ENCODE measurements around the gene HOXB2. TPM values are rescaled to one million over a fixed set of nuclear protein-coding genes. Genes with fewer than 3 reads are reported as not detected.
A peak's percentile ranks its signal among the peaks of the same experiment; 100 is the strongest.

The HOXB2 gene
- polyA plus RNA-seq, 2 of the 4 experiments (the other 2 are of a cell fraction) = 0.65 to 2.6 TPM

DNA sequence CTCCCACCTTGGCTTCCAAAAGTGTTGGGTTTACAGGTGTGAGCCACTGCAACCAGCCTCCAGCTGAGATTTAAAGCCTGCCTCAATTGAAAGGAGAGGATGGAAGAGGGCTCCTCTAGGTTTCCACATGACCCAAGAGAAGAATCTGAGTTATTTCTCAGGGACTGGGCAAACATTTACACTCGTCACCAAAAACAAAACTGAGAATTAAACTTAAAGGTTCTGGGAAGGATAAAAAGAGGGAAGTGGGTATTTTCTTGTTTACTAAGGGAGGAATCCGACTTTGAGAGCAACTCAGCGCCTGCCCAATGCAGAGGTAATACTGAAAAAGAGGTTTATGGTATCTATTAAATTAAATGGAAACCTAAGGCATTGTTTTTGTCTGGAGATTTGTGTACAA, 27.4 kb downstream of the HOXB2 start:
- 4% methylated on average over 3 of the region's 3 CpGs for WGBS (ENCODE audit: missing lambda C conversion rate)
- ChIA-PET CTCF (interaction anchor here (1.4 to 2.1 kb wide), 3 partner anchors 11 to 57 kb away, joined by 3 to 9 read pairs (median 8); no protein-coding TSS in a partner anchor), POLR2A (interaction anchor here (0.6 kb wide), 1 partner anchor 126 kb away, joined by 4 read pairs; no protein-coding TSS in a partner anchor)
- peak in 1 of 2 experiments; percentile 52 for DNase-seq (ENCODE audit: low read depth in 1 of 2, low spot score in 1 of 2)
- no peak overlapping the region for H3K4me3 ChIP-seq
- H3K4me1 ChIP-seq = peaks cover 47% of the 10 kb centered on the region
- no peak for FAIRE-seq
- H3K9me3 ChIP-seq = no peaks in the 10 kb centered on the region
- ATAC-seq = no peak
- H3K4me2 ChIP-seq = peak overlapping the region; percentile 36; the same call in 2 of the 3 replicates
- H3K27ac ChIP-seq = peak overlapping the region; percentile 35 to 53; a peak in 4 of 6 replicates
- TF ChIP-seq GATA3 (IDR thresholded peaks at IDR 0.05; ENCODE audit: borderline replicate concordance) (0 out of 2 replicates have a peak, but pooled peaks have one; percentile 18), RCOR1 (IDR thresholded peaks at IDR 0.05; ENCODE audit: low read depth, low read length) (no peak)

DNA sequence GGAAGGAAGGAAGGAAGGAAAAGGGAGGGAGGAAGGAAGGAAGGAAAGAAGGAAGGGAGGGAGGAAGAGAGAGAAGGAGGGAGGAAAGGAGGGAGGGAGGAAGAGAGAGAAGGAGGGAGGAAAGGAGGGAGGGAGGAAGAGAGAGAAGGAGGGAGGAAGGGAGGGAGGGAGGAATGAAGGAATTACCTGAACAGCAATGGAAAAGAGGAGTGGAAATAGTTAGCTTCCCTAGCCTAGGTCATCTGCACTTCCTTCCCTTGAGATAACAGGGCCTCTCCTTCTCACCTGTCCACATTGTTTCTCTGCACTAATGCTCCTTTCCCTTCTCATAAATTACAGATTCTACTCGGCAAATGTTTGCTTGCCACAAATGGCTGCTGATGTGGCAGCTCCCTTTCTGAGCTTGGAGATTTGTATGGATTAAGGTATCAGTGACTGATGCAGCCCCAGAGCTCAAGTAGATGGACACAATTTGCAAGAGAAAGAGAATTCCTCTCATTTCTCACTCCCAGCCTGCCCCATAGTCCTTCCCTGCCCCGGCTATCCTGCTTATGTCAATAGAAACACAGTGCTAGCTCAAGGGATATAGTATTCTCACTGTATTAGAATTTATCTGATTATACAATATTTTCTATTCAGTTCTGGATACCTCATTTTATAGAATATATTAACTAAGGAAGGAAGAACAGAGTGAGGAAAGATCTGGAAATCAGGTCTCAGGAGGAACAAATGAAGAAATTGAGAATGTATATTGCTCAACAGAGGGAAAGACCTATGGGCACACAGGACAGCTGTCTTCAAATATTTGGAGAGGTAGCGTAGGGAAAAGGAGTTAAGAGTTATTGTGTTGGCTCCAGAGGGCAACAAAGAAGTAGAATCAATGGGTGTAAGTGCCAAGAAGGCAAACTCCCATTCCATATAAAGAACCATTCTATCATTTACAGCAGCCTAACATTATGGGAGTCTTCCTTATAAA, 28.7 kb downstream of the HOXB2 start:
- no peak for FAIRE-seq
- WGBS (ENCODE audit: missing lambda C conversion rate) = 31% methylated on average over 3 of the region's 3 CpGs
- Histone ChIP-seq H3K4me3 (no peak overlapping the region), H3K27ac (peak overlapping the region; percentile 24 to 36; a peak in 4 of 6 replicates), H3K4me2 (no peak overlapping the region), H3K9me3 (no peaks in the 10 kb centered on the region), H3K4me1 (peaks cover 34% of the 10 kb centered on the region)
- no peak for DNase-seq (ENCODE audit: low read depth in 1 of 2, low spot score in 1 of 2)
- ChIA-PET POLR2A (no interaction called here), CTCF (interaction anchor here (0.6 to 2.5 kb wide), 11 partner anchors 9 to 324 kb away, joined by 3 to 11 read pairs (median 3); partner anchors contain the start of gene HOXB5)
- TF ChIP-seq CEBPB (IDR thresholded peaks at IDR 0.05) = peak; percentile 29 to 52; a peak in 2 of 4 replicates
- no peak for TF ChIP-seq NFE2L2 (conservative IDR thresholded peaks at IDR 0.05; ENCODE audit: low read length)
- no peak for ATAC-seq

DNA sequence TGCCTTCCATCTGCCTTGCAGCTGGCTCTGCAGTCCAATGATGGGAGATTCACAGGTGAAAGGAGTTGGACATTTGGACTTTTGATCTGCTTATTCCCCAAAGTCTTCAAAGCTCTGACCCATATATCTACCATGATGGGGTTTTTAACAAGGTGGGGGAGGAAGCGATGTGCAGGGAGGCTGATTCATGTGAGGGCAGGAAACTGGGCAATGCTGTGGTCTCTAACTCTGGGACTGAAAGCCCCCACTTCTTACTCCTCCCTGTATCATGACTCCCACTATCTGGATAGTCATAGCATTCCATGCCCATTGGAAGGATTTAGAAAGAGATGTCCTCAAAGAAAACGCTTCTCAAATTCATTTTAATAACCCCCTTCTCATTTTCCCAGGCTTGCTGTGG, 30.4 kb downstream of the HOXB2 start:
- WGBS (ENCODE audit: missing lambda C conversion rate) = 53% methylated on average over 2 of the region's 2 CpGs
- FAIRE-seq (no peak), ATAC-seq (no peak), DNase-seq (ENCODE audit: low read depth in 1 of 2, low spot score in 1 of 2) (no peak)
- H3K27ac ChIP-seq = no peak overlapping the region
- H3K9me3 ChIP-seq = no peaks in the 10 kb centered on the region
- ChIA-PET CTCF (interaction anchor here (1.6 to 2.5 kb wide), 4 partner anchors 8 to 57 kb away, joined by 3 to 11 read pairs (median 8); no protein-coding TSS in a partner anchor), POLR2A (no interaction called here)
- no peak overlapping the region for H3K4me3 ChIP-seq
- H3K4me2 ChIP-seq = no peak overlapping the region
- TF ChIP-seq RARB (CRISPR knock-in tag; IDR thresholded peaks at IDR 0.05) (no peak), ZFP36 (IDR thresholded peaks at IDR 0.05; ENCODE audit: borderline replicate concordance, partially characterized antibody) (no peak), MAFK (IDR thresholded peaks at IDR 0.05; ENCODE audit: partially characterized antibody) (no peak), REST (IDR thresholded peaks at IDR 0.05) (no peak), GATA3 (IDR thresholded peaks at IDR 0.05; ENCODE audit: borderline replicate concordance) (no peak), SMC3 (IDR thresholded peaks at IDR 0.05) (no peak), RAD21 (conservative IDR thresholded peaks at IDR 0.05 in 1 of 2, IDR thresholded peaks at IDR 0.05 in 1 of 2) (no peak), JUNB (IDR thresholded peaks at IDR 0.05) (no peak), KDM1A (IDR thresholded peaks at IDR 0.05; ENCODE audit: low read depth) (no peak), FOXS1 (CRISPR knock-in tag; IDR thresholded peaks at IDR 0.05) (no peak), E2F6 (IDR thresholded peaks at IDR 0.05; ENCODE audit: borderline replicate concordance, low read depth) (no peak), POLR2A (IDR thresholded peaks at IDR 0.05; ENCODE audit: low read length) (no peak), PHF8 (IDR thresholded peaks at IDR 0.05; ENCODE audit: borderline replicate concordance, low read depth) (no peak), CHD4 (IDR thresholded peaks at IDR 0.05; ENCODE audit: borderline replicate concordance) (no peak), USF2 (IDR thresholded peaks at IDR 0.05) (no peak), FOSB (CRISPR knock-in tag; IDR thresholded peaks at IDR 0.05) (no peak), SREBF2 (IDR thresholded peaks at IDR 0.05) (no peak), TFCP2L1 (CRISPR knock-in tag; IDR thresholded peaks at IDR 0.05) (no peak)
- TF ChIP-seq, protein P1, sequence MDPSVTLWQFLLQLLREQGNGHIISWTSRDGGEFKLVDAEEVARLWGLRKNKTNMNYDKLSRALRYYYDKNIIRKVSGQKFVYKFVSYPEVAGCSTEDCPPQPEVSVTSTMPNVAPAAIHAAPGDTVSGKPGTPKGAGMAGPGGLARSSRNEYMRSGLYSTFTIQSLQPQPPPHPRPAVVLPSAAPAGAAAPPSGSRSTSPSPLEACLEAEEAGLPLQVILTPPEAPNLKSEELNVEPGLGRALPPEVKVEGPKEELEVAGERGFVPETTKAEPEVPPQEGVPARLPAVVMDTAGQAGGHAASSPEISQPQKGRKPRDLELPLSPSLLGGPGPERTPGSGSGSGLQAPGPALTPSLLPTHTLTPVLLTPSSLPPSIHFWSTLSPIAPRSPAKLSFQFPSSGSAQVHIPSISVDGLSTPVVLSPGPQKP (IDR thresholded peaks at IDR 0.05; ENCODE audit: low read depth, low read length) = no peak
- TF ChIP-seq, protein P2, sequence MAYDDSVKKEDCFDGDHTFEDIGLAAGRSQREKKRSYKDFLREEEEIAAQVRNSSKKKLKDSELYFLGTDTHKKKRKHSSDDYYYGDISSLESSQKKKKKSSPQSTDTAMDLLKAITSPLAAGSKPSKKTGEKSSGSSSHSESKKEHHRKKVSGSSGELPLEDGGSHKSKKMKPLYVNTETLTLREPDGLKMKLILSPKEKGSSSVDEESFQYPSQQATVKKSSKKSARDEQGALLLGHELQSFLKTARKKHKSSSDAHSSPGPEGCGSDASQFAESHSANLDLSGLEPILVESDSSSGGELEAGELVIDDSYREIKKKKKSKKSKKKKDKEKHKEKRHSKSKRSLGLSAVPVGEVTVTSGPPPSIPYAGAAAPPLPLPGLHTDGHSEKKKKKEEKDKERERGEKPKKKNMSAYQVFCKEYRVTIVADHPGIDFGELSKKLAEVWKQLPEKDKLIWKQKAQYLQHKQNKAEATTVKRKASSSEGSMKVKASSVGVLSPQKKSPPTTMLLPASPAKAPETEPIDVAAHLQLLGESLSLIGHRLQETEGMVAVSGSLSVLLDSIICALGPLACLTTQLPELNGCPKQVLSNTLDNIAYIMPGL (CRISPR knock-in tag; IDR thresholded peaks at IDR 0.05; ENCODE audit: borderline replicate concordance) = no peak
- peaks cover 22% of the 10 kb centered on the region; the same call in 2 of the 3 replicates for H3K4me1 ChIP-seq

Data from A549 (cell line).